Kidney (tissue), 14 donors: ENCODE results near the gene SULT1B1. TPM values are rescaled to one million over a fixed set of nuclear protein-coding genes. Genes with fewer than 3 reads are reported as not detected.
A peak's percentile ranks its signal among the peaks of the same experiment; 100 is the strongest.

ENCODE experiments used
- DNase-seq, 5 donors: peaks; one replicate each; pipeline ENCODE4 v3.0.0-alpha.2; 2013 to 2020
- FAIRE-seq: peaks from 2 replicates; lab custom pipeline; 2012; peaks lifted over from hg19 to GRCh38; lab: Jason Lieb, UNC
- H3K27ac ChIP-seq, 2 donors: one replicate each; pipeline ENCODE4 v1.7.0; 2013; ENCODE audit warnings: low read depth in 2 of 2, low read length in 2 of 2, inconsistent platforms in 1 of 2
- H3K27me3 ChIP-seq: one replicate; pipeline ENCODE4 v1.7.1; 2013; ENCODE audit warnings: low read length, inconsistent platforms; ENCODE audit not compliant: control insufficient read depth, insufficient read depth
- H3K36me3 ChIP-seq, 3 donors: one replicate each; pipeline versions ENCODE4 v1.7.0 to v1.7.1; 2013; ENCODE audit warnings: low read length in 3 of 3, control low read depth in 1 of 3, inconsistent platforms in 1 of 3; ENCODE audit not compliant: insufficient read depth in 3 of 3, control insufficient read depth in 2 of 3
- H3K4me1 ChIP-seq, 3 donors: one replicate each; pipeline versions ENCODE4 v1.7.0 to v1.7.1; 2013; ENCODE audit warnings: low read length in 3 of 3, inconsistent platforms in 1 of 3, low read depth in 1 of 3; ENCODE audit not compliant: control insufficient read depth in 2 of 3, insufficient read depth in 2 of 3
- H3K4me3 ChIP-seq, 3 donors: one replicate each; pipeline versions ENCODE4 v1.7.0 to v1.8.1; 2013; ENCODE audit warnings: low read length in 3 of 3, control low read depth in 1 of 3, inconsistent platforms in 1 of 3
- H3K9ac ChIP-seq, 3 donors: one replicate each; pipeline versions ENCODE4 v1.7.0 to v1.7.1; 2013; ENCODE audit warnings: low read length in 3 of 3, control low read depth in 1 of 3, inconsistent platforms in 1 of 3
- H3K9me3 ChIP-seq, 3 donors: one replicate each; pipeline versions ENCODE4 v1.7.0 to v1.7.1; 2013; ENCODE audit warnings: low read length in 3 of 3, control low read depth in 1 of 3, inconsistent platforms in 1 of 3; ENCODE audit not compliant: control insufficient read depth in 2 of 3, insufficient read depth in 1 of 3
- CTCF ChIP-seq: IDR thresholded peaks from 3 replicates; pipeline ENCODE4 v1.5.1; 2012; ENCODE audit warnings: mild to moderate bottlenecking, moderate library complexity, borderline replicate concordance; ENCODE audit not compliant: insufficient read depth; ENCODE audit errors: extremely low read depth
- intact Hi-C: fragments of 100-400 bp; cut with DNase I; formaldehyde crosslinking; loops from one replicate; pipeline ENCODE4 v1.11.1; 2022
- polyA plus RNA-seq: library from polyadenylated mRNA; stranded (reverse); fragments of 350-450 nt; fragmentation: Illumina TruSeq; extraction: RNeasy Lipid Tissue Mini Kit (QIAGEN cat#74804); gene quantifications from one replicate; pipeline ENCODE4 v1.2.3, GENCODE V29; 2014; ENCODE audit warnings: low read depth, low replicate concordance; ENCODE audit not compliant: insufficient read depth
- total RNA-seq: library from RNA; stranded (reverse); fragmentation: NEBNext Ultra II Directional; extraction: Animal tissue kit (Norgen Biotek cat#: 25700); gene quantifications from one replicate; pipeline ENCODE4 v1.2.1, GENCODE V29; 2021
- donor health status: control.
- donor health status: control.
- donor health status: control.
- donor health status: control.
- donor health status: control.
- donor health status: DM: yes; HTN: yes; CAD: no.
- donor health status: Normal renal cell carcinoma (clear cell type).

The SULT1B1 gene
- total and polyA plus RNA-seq, 2 donors from 2014 or later = 0.39 to 4.7 TPM

GRCh38 chr4:69701696-69702095 lies 58.7 kb downstream of the SULT1B1 start:
- no peak for FAIRE-seq
- H3K9me3 ChIP-seq = no peaks in the 10 kb centered on the region
- no peaks in the 10 kb centered on the region for H3K4me1 ChIP-seq
- H3K27me3 ChIP-seq = no peaks in the 10 kb centered on the region
- DNase-seq = no peak
- intact Hi-C loops = no loop called here
- no peak for TF ChIP-seq CTCF
- no peaks in the 10 kb centered on the region for H3K36me3 ChIP-seq
- no peak overlapping the region for H3K27ac ChIP-seq
- no peak overlapping the region for H3K9ac ChIP-seq
- no peak overlapping the region for H3K4me3 ChIP-seq

GRCh38 chr4:69697536-69698242 lies 62.7 kb downstream of the SULT1B1 start:
- intact Hi-C loops = no loop called here

GRCh38 chr4:69689599-69689998 lies 70.8 kb downstream of the SULT1B1 start:
- intact Hi-C loops = loop anchor here (10.0 kb wide), 1 partner anchor 195 kb away; no protein-coding TSS in a partner anchor
- TF ChIP-seq CTCF = peak; percentile 78
- no peaks in the 10 kb centered on the region for H3K4me1 ChIP-seq
- H3K27me3 ChIP-seq = no peaks in the 10 kb centered on the region
- peak; percentile 90 for FAIRE-seq
- no peaks in the 10 kb centered on the region for H3K9me3 ChIP-seq
- H3K9ac ChIP-seq = no peak overlapping the region
- no peaks in the 10 kb centered on the region for H3K36me3 ChIP-seq
- peak in 2 of 5 donors; percentile 60 to 78 for DNase-seq
- H3K4me3 ChIP-seq = peak overlapping the region in 2 of 3 donors; percentile 32 to 52
- no peak overlapping the region for H3K27ac ChIP-seq

More at GRCh38 chr4:69697536-69698242, 62.7 kb downstream of the SULT1B1 start:
- H3K4me1 ChIP-seq = no peaks in the 10 kb centered on the region
- H3K9me3 ChIP-seq = no peaks in the 10 kb centered on the region
- no peak overlapping the region for H3K9ac ChIP-seq
- no peaks in the 10 kb centered on the region for H3K27me3 ChIP-seq
- no peak for TF ChIP-seq CTCF
- FAIRE-seq = no peak
- no peaks in the 10 kb centered on the region for H3K36me3 ChIP-seq
- H3K4me3 ChIP-seq = no peak overlapping the region
- no peak overlapping the region for H3K27ac ChIP-seq
- no peak for DNase-seq

GRCh38 chr4:69684804-69685203 lies 75.6 kb downstream of the SULT1B1 start:
- Histone ChIP-seq H3K27ac (no peak overlapping the region), H3K4me3 (no peak overlapping the region), H3K9ac (no peak overlapping the region), H3K9me3 (no peaks in the 10 kb centered on the region), H3K4me1 (no peaks in the 10 kb centered on the region), H3K36me3 (no peaks in the 10 kb centered on the region), H3K27me3 (no peaks in the 10 kb centered on the region)
- intact Hi-C loops = loop anchor here (10.0 kb wide), 1 partner anchor 200 kb away; no protein-coding TSS in a partner anchor
- DNase-seq (no peak), FAIRE-seq (no peak)
- TF ChIP-seq CTCF = no peak
